ELF-1 (cell line): ENCODE measurements around the gene ERBIN.
"Not testable (repeated sequence)": the region's sequence is repeated elsewhere in the genome, so short reads cannot be mapped to it uniquely, and the experiment has no call there.

Experiments used
- DNase-seq: peaks from one replicate; pipeline ENCODE4 v3.0.0-alpha.2; 2016; ENCODE audit warnings: low read depth, low spot score

ERBIN gene

GRCh38 chr5:65967288-65968066 lies 41.1 kb downstream of the ERBIN start:
- DNase-seq, result no peak

GRCh38 chr5:65969539-65970393 lies 43.4 kb downstream of the ERBIN start:
- DNase-seq, result no peak

- DNase-seq, result no peak
Observed at GRCh38 chr5:65970481-65971367, 44.3 kb downstream of the ERBIN start.

- no peak for DNase-seq
Observed at GRCh38 chr5:65971643-65972042, 45.3 kb downstream of the ERBIN start.

GRCh38 chr5:65972896-65973295 lies 46.5 kb downstream of the ERBIN start:
- not testable (repeated sequence) for DNase-seq

- no peak for DNase-seq
Observed at GRCh38 chr5:65978251-65978650, 51.9 kb downstream of the ERBIN start.

GRCh38 chr5:65981548-65981947 lies 55.2 kb downstream of the ERBIN start:
- DNase-seq, result no peak

GRCh38 chr5:65981969-65982619 lies 55.7 kb downstream of the ERBIN start:
- no peak for DNase-seq

GRCh38 chr5:65982635-65983034 lies 56.3 kb downstream of the ERBIN start:
- DNase-seq, result no peak

- no peak for DNase-seq
Observed at GRCh38 chr5:65984098-65984885, 57.9 kb downstream of the ERBIN start.

GRCh38 chr5:65986050-65986451 lies 59.7 kb downstream of the ERBIN start:
- no peak for DNase-seq

GRCh38 chr5:65986796-65987195 lies 60.4 kb downstream of the ERBIN start:
- DNase-seq, result no peak

- no peak for DNase-seq
Observed at GRCh38 chr5:65987982-65988381, 61.6 kb downstream of the ERBIN start.

- DNase-seq, result no peak
Observed at GRCh38 chr5:65989158-65989557, 62.8 kb downstream of the ERBIN start.

GRCh38 chr5:65992630-65993029 lies 66.3 kb downstream of the ERBIN start:
- no peak for DNase-seq

GRCh38 chr5:65994117-65994786 lies 67.9 kb downstream of the ERBIN start:
- no peak for DNase-seq

GRCh38 chr5:65999061-65999723 lies 72.8 kb downstream of the ERBIN start:
- DNase-seq, result no peak

- DNase-seq, result no peak
Observed at GRCh38 chr5:66001952-66002351, 75.6 kb downstream of the ERBIN start.

GRCh38 chr5:66002415-66002814 lies 76.0 kb downstream of the ERBIN start:
- DNase-seq, result no peak
